ENCODE results near the gene MSLN.

The MSLN gene

GRCh38 chr16:724188-725040 is 36.1 kb upstream of the MSLN start:
- no peak for FAIRE-seq

GRCh38 chr16:725041-725376 is 35.5 kb upstream of the MSLN start:
- FAIRE-seq, result no peak

DNA sequence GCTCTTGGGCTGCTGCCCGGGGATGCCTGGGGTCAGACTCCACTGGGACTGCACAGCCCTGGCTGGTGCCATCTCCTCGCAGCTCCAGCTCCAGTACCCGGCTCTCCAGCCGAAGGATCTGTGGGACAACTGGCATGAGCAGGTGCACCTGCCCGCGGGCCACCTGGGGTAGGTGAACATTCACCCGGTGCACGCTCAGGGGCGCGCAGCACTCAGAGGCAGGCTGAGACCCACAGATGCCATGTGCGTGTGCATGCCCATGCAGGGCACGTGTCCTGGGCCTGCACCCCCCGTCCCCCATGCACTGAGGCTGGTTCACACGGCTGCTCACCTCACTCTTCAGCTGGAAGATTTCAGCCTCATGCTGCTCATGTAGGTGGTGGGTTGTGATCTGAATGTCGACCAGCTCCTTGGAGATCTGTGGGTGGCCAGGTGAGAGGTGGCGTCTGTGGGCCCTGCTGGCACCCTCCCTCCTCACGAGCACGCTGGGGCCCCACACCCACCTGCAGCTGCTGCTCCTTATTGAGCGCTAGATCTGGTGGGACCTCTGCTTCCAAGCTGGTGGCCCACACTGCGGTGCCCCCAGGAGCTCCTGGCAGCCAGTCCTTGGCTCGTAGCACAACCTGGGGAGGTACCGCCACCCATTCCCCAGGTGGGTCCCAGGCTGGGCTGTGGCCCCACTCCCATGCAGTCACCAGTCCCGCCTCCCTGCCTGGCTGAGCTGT is 34.9 kb upstream of the MSLN start:
- FAIRE-seq, result no peak

- no peak for FAIRE-seq
Observed at GRCh38 chr16:726188-726437, 34.4 kb upstream of the MSLN start.

- no peak for FAIRE-seq
Observed at GRCh38 chr16:726438-727290, 33.9 kb upstream of the MSLN start, which contains the start of the genes CCDC78 and HAGHL. CCDC78 (minus strand) TSS chr16:726443; CDS start chr16:726367, 76 bp downstream. HAGHL (plus strand) TSS chr16:727106; CDS start chr16:727510, 404 bp downstream.

DNA sequence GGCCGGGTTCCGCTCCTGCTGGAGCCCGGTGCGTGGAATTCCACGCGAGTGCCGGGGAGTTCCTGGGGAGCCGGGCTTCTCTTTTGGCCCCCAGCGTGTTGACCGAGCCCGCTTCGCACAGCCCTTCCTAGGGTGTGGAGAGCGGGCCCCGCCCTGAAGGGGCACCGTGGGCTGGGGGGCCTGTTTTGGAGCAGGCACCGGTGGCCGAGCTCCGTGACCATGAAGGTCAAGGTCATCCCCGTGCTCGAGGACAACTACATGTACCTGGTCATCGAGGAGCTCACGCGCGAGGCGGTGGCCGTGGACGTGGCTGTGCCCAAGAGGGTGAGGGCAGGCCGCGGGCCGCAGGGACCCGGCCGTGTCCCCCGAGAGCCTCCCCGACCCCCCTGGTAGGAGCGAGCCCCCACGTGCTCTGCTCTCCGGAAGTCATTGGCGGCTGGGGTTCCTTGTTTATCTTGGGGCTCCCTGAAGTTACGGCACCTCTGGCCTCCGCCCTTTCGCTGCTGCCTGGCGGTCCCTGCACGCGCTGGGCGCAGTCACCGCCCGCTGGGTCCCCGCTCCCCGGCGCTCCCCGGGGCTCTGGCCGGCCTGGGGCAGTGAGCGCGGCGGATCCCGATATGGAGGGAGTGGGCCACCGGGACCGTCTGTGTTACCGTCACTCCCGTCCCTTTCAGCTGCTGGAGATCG is 33.1 kb upstream of the MSLN start:
- no peak for FAIRE-seq

GRCh38 chr16:728131-728889 is 32.2 kb upstream of the MSLN start:
- no peak for FAIRE-seq

DNA sequence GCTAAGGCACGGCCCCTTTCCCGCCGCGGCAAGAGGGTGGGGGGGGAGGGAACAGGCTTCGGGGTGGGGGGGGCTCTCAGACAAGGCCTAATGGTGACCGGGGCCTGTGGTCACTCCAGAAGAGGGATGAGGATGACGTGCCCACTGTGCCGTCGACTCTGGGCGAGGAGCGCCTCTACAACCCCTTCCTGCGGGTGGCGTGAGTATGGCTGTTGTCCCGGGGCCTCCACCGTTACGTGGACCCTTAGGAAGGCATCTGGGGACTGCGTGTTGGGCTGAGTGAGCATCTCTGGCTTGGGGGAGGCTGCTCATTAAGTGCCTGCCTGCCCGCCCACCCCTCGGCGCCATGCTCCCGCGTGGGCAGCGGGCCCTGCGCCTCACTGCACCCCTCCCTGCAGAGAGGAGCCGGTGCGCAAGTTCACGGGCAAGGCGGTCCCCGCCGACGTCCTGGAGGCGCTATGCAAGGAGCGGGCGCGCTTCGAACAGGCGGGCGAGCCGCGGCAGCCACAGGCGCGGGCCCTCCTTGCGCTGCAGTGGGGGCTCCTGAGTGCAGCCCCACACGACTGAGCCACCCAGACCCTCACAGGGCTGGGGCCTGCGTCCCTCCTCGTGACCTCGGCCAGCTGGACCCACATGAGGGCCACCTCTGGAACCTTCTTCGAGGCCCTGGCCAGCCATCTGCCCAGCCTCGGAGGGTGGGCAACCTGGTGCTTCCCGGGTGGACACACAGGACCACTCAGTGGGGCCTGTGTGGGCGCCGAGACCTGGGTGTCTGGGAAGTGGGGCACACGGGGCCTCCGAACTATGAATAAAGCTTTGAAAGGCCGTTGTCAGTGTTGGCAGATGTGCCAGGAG is 31.4 kb upstream of the MSLN start:
- FAIRE-seq, result no peak

DNA sequence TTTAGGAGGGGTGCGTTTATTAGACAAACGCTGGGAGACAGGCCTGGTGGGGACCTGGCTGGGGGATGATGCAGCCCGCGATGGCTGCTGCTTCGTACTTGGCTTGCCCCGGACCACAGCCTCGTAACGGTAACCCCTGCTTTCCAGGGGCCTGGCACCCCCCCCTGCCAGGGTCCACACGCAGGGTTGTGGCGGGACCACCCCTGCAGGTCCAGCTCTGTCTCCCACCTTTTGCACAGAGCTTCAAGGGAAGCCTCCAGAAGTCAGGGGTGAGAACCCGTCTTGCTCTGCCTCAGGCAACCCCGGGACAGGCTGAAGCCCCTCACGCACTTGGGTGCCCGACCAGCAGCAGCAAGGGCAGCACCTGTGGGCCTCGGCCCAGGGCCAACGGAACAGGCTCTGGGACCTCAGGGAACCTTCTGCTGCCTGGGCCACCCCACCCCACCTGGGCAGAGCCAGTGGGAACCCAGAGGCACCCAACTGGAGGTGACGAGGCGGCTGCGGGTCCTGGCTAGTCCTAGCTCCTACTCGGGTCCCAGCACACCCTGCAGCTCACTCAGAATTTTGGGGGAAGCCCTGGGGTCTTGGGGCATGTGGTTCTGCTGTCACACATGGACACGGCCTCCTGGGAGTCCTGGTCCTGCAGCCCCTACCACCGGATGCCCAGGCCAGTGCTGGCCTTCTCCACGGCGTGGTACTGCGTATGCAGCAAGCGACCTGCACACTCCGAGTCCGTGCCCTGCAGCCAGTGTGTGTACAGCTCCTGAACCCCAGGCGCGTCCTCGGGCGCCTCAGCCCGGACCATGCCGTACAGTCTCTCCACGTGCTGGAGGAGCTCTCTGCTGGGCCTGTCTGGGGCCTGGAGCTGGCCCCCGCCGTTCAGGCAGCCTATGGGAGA is 30.5 kb upstream of the MSLN start:
- FAIRE-seq, result no peak

DNA sequence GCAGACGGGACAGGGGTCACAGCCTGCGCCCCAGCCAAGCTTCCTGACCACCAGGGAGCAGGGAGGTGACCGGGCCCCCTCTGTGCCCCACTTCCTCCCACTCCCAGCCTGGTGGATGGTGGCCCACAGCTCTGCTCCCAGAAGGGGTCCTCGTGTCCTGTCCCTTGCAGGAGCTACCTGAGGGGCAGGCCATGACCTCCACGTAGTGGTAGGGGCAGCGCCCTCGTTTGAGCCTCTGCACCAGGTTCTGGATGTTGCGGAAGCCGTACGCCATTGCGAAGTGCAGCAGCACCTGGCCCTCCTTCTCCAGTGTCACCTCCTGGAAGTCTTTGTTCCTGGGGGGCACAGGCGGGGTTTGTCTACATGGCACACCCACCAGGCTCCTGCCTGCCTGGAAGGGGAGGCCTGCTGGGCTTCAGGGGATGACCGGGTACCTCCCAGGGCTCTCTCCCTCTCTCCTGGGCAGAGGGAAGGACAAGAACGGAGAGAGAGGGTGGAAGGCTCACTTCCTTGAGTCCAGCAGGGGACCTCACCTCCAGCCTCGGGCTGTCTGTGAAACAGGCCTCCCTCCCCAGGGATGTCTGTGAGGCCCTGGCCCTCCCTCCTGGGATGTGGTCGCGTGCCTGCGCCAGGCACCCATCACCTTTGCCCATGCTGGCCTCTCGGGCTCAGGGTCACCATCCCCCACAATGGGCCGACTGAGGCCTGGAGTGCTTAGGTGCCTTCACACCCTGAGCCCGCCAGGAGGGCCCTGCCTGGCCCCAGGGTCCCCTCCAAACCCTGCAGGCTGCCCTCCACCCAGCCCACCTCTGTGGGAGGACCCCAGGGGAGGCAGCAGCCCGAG is 29.6 kb upstream of the MSLN start:
- no peak for FAIRE-seq

DNA sequence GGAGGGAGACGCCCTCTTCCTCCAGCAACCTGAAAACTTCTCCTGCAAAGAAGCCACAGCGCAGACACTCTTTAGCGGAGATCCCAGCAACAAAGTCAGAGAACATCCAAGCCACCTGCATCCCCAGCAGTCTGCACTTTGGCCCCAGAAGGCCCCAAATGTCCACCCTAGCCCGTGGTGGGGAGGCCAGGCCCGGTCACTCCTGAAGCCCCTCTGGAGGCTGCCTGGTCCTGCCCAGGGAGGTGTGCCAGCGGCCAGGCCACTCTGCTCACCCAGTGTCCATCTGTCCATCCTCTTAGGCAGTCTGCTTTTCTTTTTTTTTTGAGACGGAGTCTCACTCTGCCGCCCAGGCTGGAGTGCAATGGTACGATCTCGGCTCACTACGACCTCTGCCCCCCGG is 28.2 kb upstream of the MSLN start:
- no peak for FAIRE-seq

DNA sequence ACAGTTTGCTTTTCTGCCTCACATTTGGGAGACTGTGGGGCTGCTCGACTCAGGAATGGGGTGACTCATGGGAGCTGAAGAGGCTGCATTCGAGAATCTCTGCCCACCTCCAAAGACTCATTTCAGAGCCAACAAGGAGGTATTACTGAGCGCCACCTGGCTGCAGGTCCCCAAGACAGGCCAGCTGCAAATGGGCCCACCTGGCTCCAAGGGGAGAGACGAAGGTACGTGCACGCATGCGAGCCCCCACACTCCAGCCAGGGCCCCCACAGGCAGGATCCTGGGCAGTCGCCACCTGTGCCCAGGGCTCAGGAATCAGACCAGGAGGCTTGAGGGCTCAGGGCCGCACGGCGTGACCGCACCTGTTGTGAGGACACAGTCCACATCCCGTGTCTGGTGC is 27.6 kb upstream of the MSLN start:
- no peak for FAIRE-seq

GRCh38 chr16:733382-734207 is 26.9 kb upstream of the MSLN start:
- FAIRE-seq, result no peak

GRCh38 chr16:734208-734980 is 26.1 kb upstream of the MSLN start:
- FAIRE-seq, result no peak

DNA sequence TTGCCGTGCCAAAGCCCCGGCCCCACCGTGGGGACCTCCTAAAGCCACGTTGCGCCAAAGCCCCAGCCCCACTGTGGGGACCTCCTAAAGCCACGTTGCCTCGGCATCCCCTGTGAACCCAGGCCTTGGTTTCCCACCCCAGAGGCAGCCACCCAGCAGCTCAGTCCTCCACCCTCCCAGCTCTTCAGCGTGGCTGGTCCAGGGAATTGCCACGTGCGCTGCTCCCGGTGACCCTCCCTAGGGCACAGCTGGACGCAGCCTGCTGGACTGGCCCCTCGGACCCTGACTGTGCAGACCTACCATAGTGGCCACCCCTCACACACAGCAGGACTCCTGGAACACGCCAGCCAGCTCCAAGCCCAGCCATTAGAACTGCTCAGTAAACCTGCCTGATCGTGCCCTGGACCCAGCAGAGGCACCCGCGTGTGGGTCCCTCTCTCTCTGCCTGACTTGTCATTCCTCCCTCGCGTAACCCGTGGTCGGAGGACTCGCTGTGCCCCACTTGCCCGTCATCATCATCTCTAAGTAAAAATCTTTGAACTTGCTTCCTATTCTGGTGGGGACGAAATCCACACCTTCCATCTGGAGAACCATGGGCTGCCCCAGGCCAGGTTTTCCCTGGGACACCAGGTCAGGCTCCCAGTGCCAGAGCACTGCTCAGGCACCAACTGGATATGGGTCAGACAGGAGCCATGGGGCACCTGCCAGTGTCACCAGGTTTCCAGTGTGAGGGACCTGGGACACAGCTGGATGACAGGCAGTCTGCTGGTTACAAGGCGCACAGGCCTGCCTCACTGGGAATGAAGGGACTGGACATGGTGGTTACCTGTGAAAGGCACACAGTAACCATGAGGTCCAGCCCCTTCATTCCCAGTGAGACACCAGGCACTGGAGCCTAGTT is 25.3 kb upstream of the MSLN start:
- FAIRE-seq, result no peak

DNA sequence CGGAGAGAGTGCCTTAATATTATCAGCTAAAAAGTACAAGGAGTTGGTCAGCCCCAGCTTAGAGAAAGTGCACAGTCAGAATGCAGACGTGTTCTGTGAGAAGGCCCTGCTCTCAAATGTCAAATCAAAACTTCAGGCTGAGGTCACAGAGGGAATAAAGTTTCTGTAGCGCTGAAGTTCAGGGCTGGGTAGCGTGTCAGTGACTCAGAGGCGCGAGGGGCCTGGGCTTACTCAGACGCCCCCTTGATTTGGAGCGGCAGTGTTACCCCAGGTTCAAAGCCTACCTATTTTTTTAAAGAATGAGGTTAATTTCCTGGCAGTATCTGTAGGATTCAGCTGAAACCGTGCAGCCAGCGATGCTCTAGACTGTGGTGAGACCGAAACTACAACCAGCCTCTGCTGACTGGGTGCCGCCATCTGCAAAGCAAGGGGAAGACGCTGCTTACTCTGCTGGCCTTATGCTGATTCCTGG is 24.5 kb upstream of the MSLN start:
- no peak for FAIRE-seq
